ENCODE data around the gene GAB3. TPM values are rescaled to one million over a fixed set of nuclear protein-coding genes. Genes with fewer than 3 reads are reported as not detected.

GAB3 gene
- total and polyA plus RNA-seq, 2 donors (not counting 1 experiment from before 2014, with no cell fraction given): 2.8 to 4.1 TPM

DNA sequence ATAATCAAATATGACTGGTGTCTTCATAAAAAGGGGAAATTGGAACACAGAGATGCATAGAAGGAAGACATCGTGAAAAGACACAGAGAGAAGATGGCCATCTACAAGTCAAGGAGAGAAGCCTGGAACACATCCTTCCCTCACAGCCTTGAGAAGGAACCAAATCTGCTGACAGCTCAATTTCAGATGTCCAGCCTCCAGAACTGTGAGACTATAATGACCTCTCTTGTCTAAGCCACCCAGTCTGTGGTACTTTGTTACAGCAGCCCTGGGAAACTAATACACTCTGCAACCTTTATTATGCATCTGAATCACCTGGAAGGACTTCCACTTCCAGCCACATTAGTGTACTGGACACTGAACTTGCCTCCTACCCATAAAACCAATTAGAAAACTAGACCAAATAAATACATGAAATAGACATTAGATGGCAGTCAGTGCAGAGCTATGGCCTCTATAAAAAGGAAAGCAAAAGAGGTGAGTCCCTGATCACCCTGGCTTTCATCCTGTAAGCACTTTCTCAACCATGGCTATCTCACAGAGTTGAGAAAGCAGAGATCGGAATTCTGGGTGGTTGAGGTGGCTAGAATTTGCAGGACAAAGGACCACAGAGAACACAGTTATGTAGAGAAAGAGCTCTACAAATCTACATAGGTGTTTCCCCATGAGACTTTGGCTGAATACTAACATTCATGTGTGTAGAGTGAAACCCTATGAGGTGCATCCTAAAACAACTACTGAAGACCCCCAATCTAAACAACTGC is 25.7 kb downstream of the GAB3 start:
- Histone ChIP-seq H4K20me1 (ENCODE audit: control insufficient read depth, extremely low read depth, insufficient read depth, low read length) (no peaks in the 10 kb centered on the region), H3K4me1 (ENCODE audit: control insufficient read depth, extremely low read depth, insufficient read depth, low read length) (peaks cover 10% of the 10 kb centered on the region), H3K27ac (ENCODE audit: insufficient read depth, low read length) (no peak overlapping the region), H3K36me3 (ENCODE audit: control insufficient read depth, insufficient read depth, low read length) (no peaks in the 10 kb centered on the region), H3K9me3 (ENCODE audit: control insufficient read depth, insufficient read depth, low read depth, low read length) (no peaks in the 10 kb centered on the region), H3K9ac (ENCODE audit: insufficient read depth, low read length) (no peak overlapping the region), H3K79me2 (ENCODE audit: control insufficient read depth, insufficient read depth, low read length) (no peaks in the 10 kb centered on the region), H2AFZ (ENCODE audit: low read length) (no peak overlapping the region), H3K4me3 (replicated peaks in 1 of 4; ENCODE audit: control extremely low read depth in 1 of 4, insufficient read depth in 1 of 4, low read depth in 3 of 4, low read length in 4 of 4) (no peak overlapping the region), H3K4me2 (ENCODE audit: extremely low read depth, insufficient read depth, low read length) (no peak overlapping the region), H3K27me3 (ENCODE audit: control insufficient read depth, insufficient read depth, low read length) (no peaks in the 10 kb centered on the region)
- no peak for DNase-seq (ENCODE audit: low read depth in 2 of 2)
- TF ChIP-seq, protein P1, sequence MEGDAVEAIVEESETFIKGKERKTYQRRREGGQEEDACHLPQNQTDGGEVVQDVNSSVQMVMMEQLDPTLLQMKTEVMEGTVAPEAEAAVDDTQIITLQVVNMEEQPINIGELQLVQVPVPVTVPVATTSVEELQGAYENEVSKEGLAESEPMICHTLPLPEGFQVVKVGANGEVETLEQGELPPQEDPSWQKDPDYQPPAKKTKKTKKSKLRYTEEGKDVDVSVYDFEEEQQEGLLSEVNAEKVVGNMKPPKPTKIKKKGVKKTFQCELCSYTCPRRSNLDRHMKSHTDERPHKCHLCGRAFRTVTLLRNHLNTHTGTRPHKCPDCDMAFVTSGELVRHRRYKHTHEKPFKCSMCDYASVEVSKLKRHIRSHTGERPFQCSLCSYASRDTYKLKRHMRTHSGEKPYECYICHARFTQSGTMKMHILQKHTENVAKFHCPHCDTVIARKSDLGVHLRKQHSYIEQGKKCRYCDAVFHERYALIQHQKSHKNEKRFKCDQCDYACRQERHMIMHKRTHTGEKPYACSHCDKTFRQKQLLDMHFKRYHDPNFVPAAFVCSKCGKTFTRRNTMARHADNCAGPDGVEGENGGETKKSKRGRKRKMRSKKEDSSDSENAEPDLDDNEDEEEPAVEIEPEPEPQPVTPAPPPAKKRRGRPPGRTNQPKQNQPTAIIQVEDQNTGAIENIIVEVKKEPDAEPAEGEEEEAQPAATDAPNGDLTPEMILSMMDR (conservative IDR thresholded peaks at IDR 0.05 in 1 of 2, IDR thresholded peaks at IDR 0.05 in 1 of 2; ENCODE audit: low read depth in 1 of 2, low read length in 2 of 2): no peak
- no peak for TF ChIP-seq EZH2 (IDR thresholded peaks at IDR 0.05; ENCODE audit: low read length, missing control alignments)

DNA sequence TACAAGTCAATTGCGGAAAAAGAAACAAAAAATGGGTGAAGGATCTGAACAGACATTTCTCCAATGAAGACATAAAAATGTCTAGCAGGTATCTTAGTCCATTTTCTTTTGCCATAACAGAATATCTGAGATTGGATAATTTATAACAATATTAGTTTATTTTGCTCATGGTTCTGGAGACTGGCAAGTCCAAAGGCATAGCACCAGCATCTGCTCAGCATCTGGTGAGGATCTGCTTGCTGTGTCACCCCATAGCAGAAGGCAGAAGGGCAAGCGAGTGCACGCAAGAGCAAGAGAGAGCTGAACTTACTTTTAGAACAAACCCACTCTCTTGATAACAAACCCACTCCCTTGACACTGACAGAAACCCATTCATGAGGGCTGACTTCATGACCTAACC is 29.7 kb downstream of the GAB3 start:
- Histone ChIP-seq H3K4me1 (ENCODE audit: control insufficient read depth, extremely low read depth, insufficient read depth, low read length) (no peaks in the 10 kb centered on the region), H2AFZ (ENCODE audit: low read length) (no peak overlapping the region), H3K9me3 (ENCODE audit: control insufficient read depth, insufficient read depth, low read depth, low read length) (no peaks in the 10 kb centered on the region), H4K20me1 (ENCODE audit: control insufficient read depth, extremely low read depth, insufficient read depth, low read length) (no peaks in the 10 kb centered on the region), H3K4me2 (ENCODE audit: extremely low read depth, insufficient read depth, low read length) (no peak overlapping the region), H3K27me3 (ENCODE audit: control insufficient read depth, insufficient read depth, low read length) (no peaks in the 10 kb centered on the region), H3K36me3 (ENCODE audit: control insufficient read depth, insufficient read depth, low read length) (no peaks in the 10 kb centered on the region), H3K79me2 (ENCODE audit: control insufficient read depth, insufficient read depth, low read length) (no peaks in the 10 kb centered on the region), H3K4me3 (replicated peaks in 1 of 4; ENCODE audit: control extremely low read depth in 1 of 4, insufficient read depth in 1 of 4, low read depth in 3 of 4, low read length in 4 of 4) (no peak overlapping the region), H3K27ac (ENCODE audit: insufficient read depth, low read length) (no peak overlapping the region), H3K9ac (ENCODE audit: insufficient read depth, low read length) (no peak overlapping the region)
- DNase-seq (ENCODE audit: low read depth in 2 of 2): no peak
- no peak for TF ChIP-seq EZH2 (IDR thresholded peaks at IDR 0.05; ENCODE audit: low read length, missing control alignments)
- TF ChIP-seq, protein P1 (conservative IDR thresholded peaks at IDR 0.05 in 1 of 2, IDR thresholded peaks at IDR 0.05 in 1 of 2; ENCODE audit: low read depth in 1 of 2, low read length in 2 of 2): no peak

DNA sequence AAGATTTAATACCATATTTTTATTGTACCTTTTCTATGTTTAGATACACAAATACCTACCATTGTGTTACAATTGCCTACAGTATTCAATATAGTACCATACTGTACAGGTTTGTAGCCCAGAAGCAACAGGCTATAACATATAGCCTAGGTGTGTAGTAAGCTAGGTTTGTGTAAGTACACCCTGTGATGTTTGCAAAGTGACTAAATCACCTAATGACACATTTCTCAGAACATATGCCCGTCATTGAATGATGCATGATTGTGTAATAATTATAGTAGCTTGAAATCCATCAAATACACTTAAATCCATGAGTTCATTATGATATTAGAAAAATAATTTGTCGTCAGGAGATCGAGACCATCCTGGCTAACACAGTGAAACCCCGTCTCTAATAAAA is 30.8 kb downstream of the GAB3 start:
- TF ChIP-seq, protein P1 (conservative IDR thresholded peaks at IDR 0.05 in 1 of 2, IDR thresholded peaks at IDR 0.05 in 1 of 2; ENCODE audit: low read depth in 1 of 2, low read length in 2 of 2): no peak
- no peak for TF ChIP-seq EZH2 (IDR thresholded peaks at IDR 0.05; ENCODE audit: low read length, missing control alignments)

More for the DNA sequence above, 30.8 kb downstream of the GAB3 start:
- no peaks in the 10 kb centered on the region for H3K27me3 ChIP-seq (ENCODE audit: control insufficient read depth, insufficient read depth, low read length)
- no peaks in the 10 kb centered on the region for H3K79me2 ChIP-seq (ENCODE audit: control insufficient read depth, insufficient read depth, low read length)
- no peak overlapping the region for H3K4me3 ChIP-seq (replicated peaks in 1 of 4; ENCODE audit: control extremely low read depth in 1 of 4, insufficient read depth in 1 of 4, low read depth in 3 of 4, low read length in 4 of 4)
- H3K4me1 ChIP-seq (ENCODE audit: control insufficient read depth, extremely low read depth, insufficient read depth, low read length): no peaks in the 10 kb centered on the region
- H3K9ac ChIP-seq (ENCODE audit: insufficient read depth, low read length): no peak overlapping the region
- no peak overlapping the region for H2AFZ ChIP-seq (ENCODE audit: low read length)
- H3K36me3 ChIP-seq (ENCODE audit: control insufficient read depth, insufficient read depth, low read length): no peaks in the 10 kb centered on the region
- no peaks in the 10 kb centered on the region for H4K20me1 ChIP-seq (ENCODE audit: control insufficient read depth, extremely low read depth, insufficient read depth, low read length)
- DNase-seq (ENCODE audit: low read depth in 2 of 2): no peak
- H3K4me2 ChIP-seq (ENCODE audit: extremely low read depth, insufficient read depth, low read length): no peak overlapping the region
- no peaks in the 10 kb centered on the region for H3K9me3 ChIP-seq (ENCODE audit: control insufficient read depth, insufficient read depth, low read depth, low read length)
- no peak overlapping the region for H3K27ac ChIP-seq (ENCODE audit: insufficient read depth, low read length)

Data from fibroblast of lung (primary cell).